Vein endothelial cell (primary cell): ENCODE data around the gene FNIP1. TPM values are rescaled to one million over a fixed set of nuclear protein-coding genes. Genes with fewer than 3 reads are reported as not detected.

Experiments used
- total RNA-seq: library from RNA; depleted of rRNA; stranded (reverse); fragments of >200 nt; gene quantifications from 2 replicates; pipeline ENCODE4 v1.2.3, GENCODE V29; 2012

The FNIP1 gene
- 42.1 and 47.7 TPM in 2 replicates for total RNA-seq

GRCh38 chr5:131796793-131797693, at the start of gene FNIP1:
Gene FNIP1 (minus strand): TSS chr5:131797017. CDS start chr5:131796921, 96 bp downstream.

GRCh38 chr5:131634996-131635683, 161.7 kb downstream of the FNIP1 start, which contains the start of gene RAPGEF6:
Gene RAPGEF6 (minus strand): TSS chr5:131635229. CDS start chr5:131635030, 199 bp downstream.

Other genes with a start within 250 kb of the FNIP1 start
- gene RAPGEF6, start 161.8 kb downstream of the FNIP1 start, total RNA-seq = 20.6 and 22.9 TPM in 2 replicates
- gene MEIKIN, start 148.6 kb upstream of the FNIP1 start, total RNA-seq = not detected in 2 replicates
- not detected in 2 replicates for gene ACSL6, start 214.6 kb upstream of the FNIP1 start, total RNA-seq